KMS-11 (cell line): ENCODE results near the gene NID2.

Experiments used
- H2AFZ ChIP-seq: fragments of 200-600 bp; sonication (generic); 2 replicates; pipeline ENCODE4 v1.6.1; 2016; ENCODE audit warnings: antibody characterized with exemption, mixed run types, low read depth
- H3K27ac ChIP-seq: fragments of 200-600 bp; sonication (generic); 2 replicates; pipeline ENCODE4 v1.6.1; 2016; ENCODE audit warnings: mild to moderate bottlenecking, mixed run types
- H3K27me3 ChIP-seq: fragments of 200-600 bp; sonication (generic); 2 replicates; pipeline ENCODE4 v1.6.1; 2017; ENCODE audit warnings: mild to moderate bottlenecking, low read depth, mixed run types, moderate library complexity; ENCODE audit not compliant: insufficient read depth
- H3K36me3 ChIP-seq: fragments of 200-600 bp; sonication (generic); 2 replicates; pipeline ENCODE4 v1.6.1; 2017; ENCODE audit warnings: mild to moderate bottlenecking, mixed run types; ENCODE audit not compliant: insufficient read depth
- H3K4me1 ChIP-seq: fragments of 200-600 bp; sonication (generic); 2 replicates; pipeline ENCODE4 v1.6.1; 2016; ENCODE audit warnings: mild to moderate bottlenecking, low read depth, mixed run types; ENCODE audit not compliant: poor library complexity, severe bottlenecking
- H3K4me2 ChIP-seq: fragments of 200-600 bp; sonication (generic); 2 replicates; pipeline ENCODE4 v1.7.0; 2016; ENCODE audit warnings: mild to moderate bottlenecking, mixed run types
- H3K4me3 ChIP-seq: fragments of 200-600 bp; sonication (generic); IDR thresholded peaks from 2 replicates; pipeline ENCODE4 v1.6.1; 2017; ENCODE audit warnings: low read depth, low read length, mixed read lengths; ENCODE audit not compliant: insufficient read depth
- H3K79me2 ChIP-seq: fragments of 200-600 bp; sonication (generic); 2 replicates; pipeline ENCODE4 v1.6.1; 2016; ENCODE audit warnings: low read depth, mixed run types; ENCODE audit not compliant: insufficient read depth
- H3K9ac ChIP-seq: fragments of 200-600 bp; sonication (generic); 2 replicates; pipeline ENCODE4 v1.6.1; 2016; ENCODE audit warnings: mild to moderate bottlenecking, mixed run types
- H4K20me1 ChIP-seq: fragments of 200-600 bp; sonication (generic); 2 replicates; pipeline ENCODE4 v1.6.1; 2016; ENCODE audit warnings: mild to moderate bottlenecking, mixed run types; ENCODE audit not compliant: insufficient read depth
- TF ChIP-seq, protein P1 (sequence below): fragments of 200-600 bp; sonication (generic); conservative IDR thresholded peaks from 2 replicates; pipeline ENCODE4 v1.6.1; 2017; ENCODE audit warnings: low read depth, mild to moderate bottlenecking, antibody characterized with exemption, low read length, moderate library complexity, mixed read lengths

The NID2 gene

GRCh38 chr14:52018252-52018651, 50.6 kb downstream of the NID2 start:
- Histone ChIP-seq H3K36me3 (no peaks in the 10 kb centered on the region), H3K27me3 (no peaks in the 10 kb centered on the region), H3K4me1 (no peaks in the 10 kb centered on the region), H3K9ac (no peak overlapping the region), H3K4me2 (no peak overlapping the region), H3K4me3 (no peak overlapping the region), H2AFZ (no peak overlapping the region), H3K27ac (no peak overlapping the region), H4K20me1 (no peaks in the 10 kb centered on the region), H3K79me2 (no peaks in the 10 kb centered on the region)
- TF ChIP-seq, protein P1, sequence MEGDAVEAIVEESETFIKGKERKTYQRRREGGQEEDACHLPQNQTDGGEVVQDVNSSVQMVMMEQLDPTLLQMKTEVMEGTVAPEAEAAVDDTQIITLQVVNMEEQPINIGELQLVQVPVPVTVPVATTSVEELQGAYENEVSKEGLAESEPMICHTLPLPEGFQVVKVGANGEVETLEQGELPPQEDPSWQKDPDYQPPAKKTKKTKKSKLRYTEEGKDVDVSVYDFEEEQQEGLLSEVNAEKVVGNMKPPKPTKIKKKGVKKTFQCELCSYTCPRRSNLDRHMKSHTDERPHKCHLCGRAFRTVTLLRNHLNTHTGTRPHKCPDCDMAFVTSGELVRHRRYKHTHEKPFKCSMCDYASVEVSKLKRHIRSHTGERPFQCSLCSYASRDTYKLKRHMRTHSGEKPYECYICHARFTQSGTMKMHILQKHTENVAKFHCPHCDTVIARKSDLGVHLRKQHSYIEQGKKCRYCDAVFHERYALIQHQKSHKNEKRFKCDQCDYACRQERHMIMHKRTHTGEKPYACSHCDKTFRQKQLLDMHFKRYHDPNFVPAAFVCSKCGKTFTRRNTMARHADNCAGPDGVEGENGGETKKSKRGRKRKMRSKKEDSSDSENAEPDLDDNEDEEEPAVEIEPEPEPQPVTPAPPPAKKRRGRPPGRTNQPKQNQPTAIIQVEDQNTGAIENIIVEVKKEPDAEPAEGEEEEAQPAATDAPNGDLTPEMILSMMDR: no peak

GRCh38 chr14:52015411-52016030, 53.3 kb downstream of the NID2 start:
- H3K4me3 ChIP-seq: no peak overlapping the region
- H3K4me1 ChIP-seq: no peaks in the 10 kb centered on the region
- H3K27ac ChIP-seq: no peak overlapping the region
- H3K79me2 ChIP-seq: no peaks in the 10 kb centered on the region
- no peak overlapping the region for H3K4me2 ChIP-seq
- H4K20me1 ChIP-seq: no peaks in the 10 kb centered on the region
- H3K27me3 ChIP-seq: no peaks in the 10 kb centered on the region
- no peak overlapping the region for H3K9ac ChIP-seq
- TF ChIP-seq, protein P1: no peak
- no peaks in the 10 kb centered on the region for H3K36me3 ChIP-seq
- H2AFZ ChIP-seq: no peak overlapping the region

- no peaks in the 10 kb centered on the region for H3K36me3 ChIP-seq
- no peaks in the 10 kb centered on the region for H3K79me2 ChIP-seq
- no peak overlapping the region for H3K4me2 ChIP-seq
- no peak overlapping the region for H2AFZ ChIP-seq
- H3K27me3 ChIP-seq: no peaks in the 10 kb centered on the region
- no peak overlapping the region for H3K4me3 ChIP-seq
- no peak overlapping the region for H3K9ac ChIP-seq
- H4K20me1 ChIP-seq: no peaks in the 10 kb centered on the region
- no peaks in the 10 kb centered on the region for H3K4me1 ChIP-seq
- TF ChIP-seq, protein P1: no peak
- H3K27ac ChIP-seq: no peak overlapping the region
These were observed 54.1 kb downstream of the NID2 start for GRCh38 chr14:52014601-52015267.

- Histone ChIP-seq H3K4me1 (no peaks in the 10 kb centered on the region), H3K4me3 (no peak overlapping the region), H3K9ac (no peak overlapping the region), H3K27me3 (no peaks in the 10 kb centered on the region), H3K36me3 (no peaks in the 10 kb centered on the region), H4K20me1 (no peaks in the 10 kb centered on the region), H3K79me2 (no peaks in the 10 kb centered on the region), H3K27ac (no peak overlapping the region), H2AFZ (no peak overlapping the region), H3K4me2 (no peak overlapping the region)
- TF ChIP-seq, protein P1: no peak
These were observed 54.8 kb downstream of the NID2 start for GRCh38 chr14:52013984-52014600.
